NCI-H2171 treated with DMSO at 0.1 percent for 48 hours (cell line): ENCODE measurements around the gene DCDC2B.
"Not testable (repeated sequence)": the region's sequence is repeated elsewhere in the genome, so short reads cannot be mapped to it uniquely, and the experiment has no call there.

Source experiments
- DNase-seq: peaks from one replicate; lab custom pipeline; 2025; lab: John Stamatoyannopoulos, UW

DCDC2B gene

DNA sequence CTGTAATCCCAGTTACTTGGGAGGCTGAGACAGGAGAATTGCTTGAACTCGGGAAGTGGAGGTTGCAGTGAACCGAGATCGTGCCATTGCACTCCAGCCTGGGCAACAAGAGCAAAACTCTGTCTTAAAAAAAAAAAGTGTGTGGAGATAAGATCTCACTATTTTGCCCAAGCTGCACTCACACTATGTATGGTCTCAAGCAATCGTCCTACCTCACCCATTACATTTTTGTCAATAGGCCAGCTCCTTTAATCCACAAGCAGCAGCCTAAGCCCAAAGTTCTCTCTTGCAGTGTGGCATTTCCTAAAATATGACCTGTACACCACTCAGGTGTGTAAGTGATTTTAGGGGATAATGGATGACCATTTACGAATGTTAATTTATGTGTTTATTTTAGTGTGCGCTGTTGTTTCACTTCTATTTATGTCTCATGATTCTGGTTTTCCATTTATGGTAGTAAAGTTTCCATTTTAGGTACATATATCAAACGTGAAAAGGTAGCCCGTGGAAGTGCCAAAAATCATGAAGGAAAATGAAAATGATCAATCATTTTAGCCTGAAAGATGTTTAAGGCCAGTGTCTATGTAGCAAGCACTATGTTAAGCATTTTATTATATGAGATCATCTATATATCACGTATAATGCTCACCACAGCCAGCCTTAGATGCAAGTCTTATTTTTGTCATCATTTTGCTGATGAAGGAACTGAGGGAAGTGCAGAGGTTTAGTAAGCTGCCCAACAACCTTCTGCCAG is 47.8 kb downstream of the DCDC2B start:
- DNase-seq = no peak

DNA sequence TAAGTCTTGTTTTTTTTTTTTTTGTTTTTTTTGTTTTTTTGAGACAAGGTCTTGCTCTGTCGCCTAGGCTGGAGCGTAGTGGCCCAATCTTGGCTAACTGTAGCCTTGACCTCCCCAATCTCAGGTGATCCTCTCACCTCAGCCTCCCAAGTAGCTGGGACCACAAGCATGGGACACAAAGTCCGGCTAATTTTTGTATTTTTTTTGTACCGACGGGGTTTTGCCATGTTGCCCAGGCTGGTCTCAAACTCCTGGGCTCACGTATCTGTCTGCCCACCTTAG is 48.3 kb downstream of the DCDC2B start:
- no peak for DNase-seq

DNA sequence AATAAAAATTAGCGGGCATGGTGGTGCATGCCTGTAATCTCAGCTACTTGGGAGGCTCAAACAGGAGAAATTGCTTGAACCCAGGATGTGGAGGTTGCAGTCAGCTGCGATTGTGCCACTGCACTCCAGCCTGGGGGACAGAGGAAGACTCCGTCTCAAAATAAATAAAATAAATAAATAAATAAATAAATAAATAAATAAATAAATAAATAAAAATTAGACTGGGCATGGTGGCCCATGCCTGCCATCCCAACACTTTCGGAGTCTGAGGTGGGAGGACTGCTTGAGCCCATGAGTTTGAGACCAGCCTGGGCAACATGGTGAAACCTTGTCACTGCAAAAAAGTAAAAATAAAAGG is 54.3 kb downstream of the DCDC2B start:
- DNase-seq = not testable (repeated sequence)

DNA sequence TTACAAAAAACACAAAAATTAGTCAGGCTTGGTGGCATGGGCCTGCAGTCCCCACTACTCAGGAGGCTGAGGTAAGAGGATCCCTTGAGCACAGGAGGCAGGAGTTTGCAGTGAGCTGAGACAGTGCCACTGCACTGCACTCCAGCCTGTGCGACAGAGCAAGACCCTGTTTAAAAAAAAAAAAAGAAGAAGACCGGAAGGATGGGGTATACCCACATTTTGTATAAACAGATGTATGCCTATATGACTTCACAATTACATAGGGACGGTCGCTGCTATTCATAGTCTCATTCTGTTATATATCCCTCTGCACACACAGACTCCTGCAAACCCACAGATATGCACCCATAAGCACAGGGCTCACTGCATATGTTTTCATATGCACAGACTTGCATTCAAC is 54.9 kb downstream of the DCDC2B start:
- no peak for DNase-seq
